ENCODE results near the gene NRXN3.
"Not testable (repeated sequence)": the region's sequence is repeated elsewhere in the genome, so short reads cannot be mapped to it uniquely, and the experiment has no call there.

Gene NRXN3

GRCh38 chr14:78417532-78417931 is 247.4 kb downstream of the NRXN3 start:
- H3K27ac ChIP-seq (ENCODE audit: low read depth, low read length): no peak overlapping the region
- no peak overlapping the region for H3K9ac ChIP-seq (ENCODE audit: low read length)
- H3K36me3 ChIP-seq (ENCODE audit: insufficient read depth, low read length): no peaks in the 10 kb centered on the region
- no peaks in the 10 kb centered on the region for H3K27me3 ChIP-seq (ENCODE audit: control insufficient read depth in 1 of 2, insufficient read depth in 2 of 2, low read length in 2 of 2)
- no peaks in the 10 kb centered on the region for H3K4me1 ChIP-seq (ENCODE audit: insufficient read depth, low read length)
- H3K4me3 ChIP-seq (ENCODE audit: low read depth in 1 of 2, low read length in 2 of 2): no peak overlapping the region
- no peaks in the 10 kb centered on the region for H3K9me3 ChIP-seq (ENCODE audit: low read length)

- Histone ChIP-seq H3K27me3 (ENCODE audit: control insufficient read depth in 1 of 2, insufficient read depth in 2 of 2, low read length in 2 of 2) (no peaks in the 10 kb centered on the region), H3K9me3 (ENCODE audit: low read length) (no peaks in the 10 kb centered on the region), H3K9ac (ENCODE audit: low read length) (no peak overlapping the region), H3K27ac (ENCODE audit: low read depth, low read length) (no peak overlapping the region), H3K4me1 (ENCODE audit: insufficient read depth, low read length) (no peaks in the 10 kb centered on the region), H3K36me3 (ENCODE audit: insufficient read depth, low read length) (no peaks in the 10 kb centered on the region), H3K4me3 (ENCODE audit: low read depth in 1 of 2, low read length in 2 of 2) (no peak overlapping the region)
These were observed 254.1 kb downstream of the NRXN3 start for GRCh38 chr14:78424311-78424710.

- Histone ChIP-seq H3K4me1 (ENCODE audit: insufficient read depth, low read length) (no peaks in the 10 kb centered on the region), H3K9me3 (ENCODE audit: low read length) (no peaks in the 10 kb centered on the region), H3K36me3 (ENCODE audit: insufficient read depth, low read length) (no peaks in the 10 kb centered on the region), H3K27me3 (ENCODE audit: control insufficient read depth in 1 of 2, insufficient read depth in 2 of 2, low read length in 2 of 2) (no peaks in the 10 kb centered on the region), H3K27ac (ENCODE audit: low read depth, low read length) (no peak overlapping the region), H3K9ac (ENCODE audit: low read length) (no peak overlapping the region), H3K4me3 (ENCODE audit: low read depth in 1 of 2, low read length in 2 of 2) (no peak overlapping the region)
These were observed 255.2 kb downstream of the NRXN3 start for GRCh38 chr14:78425330-78425729.

DNA sequence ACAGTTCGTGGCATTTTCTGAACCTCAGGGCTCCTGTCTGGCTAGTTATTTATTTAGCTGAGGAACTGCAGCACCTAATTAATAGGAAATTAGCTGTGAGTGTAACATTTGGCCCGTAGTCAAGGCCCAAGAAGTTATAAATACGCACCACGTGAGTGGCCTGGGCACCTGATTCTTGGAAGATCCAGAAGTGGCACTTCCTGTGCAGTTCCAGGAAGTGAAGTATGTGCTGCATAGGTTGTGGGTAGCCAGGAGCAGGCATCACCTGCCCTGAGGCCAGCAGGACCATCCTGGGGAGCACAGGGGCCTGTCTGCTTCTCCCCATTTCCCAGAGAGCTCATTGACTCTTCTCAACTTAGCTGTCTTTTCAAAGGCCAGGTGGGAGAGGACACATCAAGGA is 255.6 kb downstream of the NRXN3 start:
- no peak overlapping the region for H3K9ac ChIP-seq (ENCODE audit: low read length)
- no peaks in the 10 kb centered on the region for H3K36me3 ChIP-seq (ENCODE audit: insufficient read depth, low read length)
- H3K9me3 ChIP-seq (ENCODE audit: low read length): no peaks in the 10 kb centered on the region
- H3K27me3 ChIP-seq (ENCODE audit: control insufficient read depth in 1 of 2, insufficient read depth in 2 of 2, low read length in 2 of 2): no peaks in the 10 kb centered on the region
- H3K27ac ChIP-seq (ENCODE audit: low read depth, low read length): no peak overlapping the region
- no peak overlapping the region for H3K4me3 ChIP-seq (ENCODE audit: low read depth in 1 of 2, low read length in 2 of 2)
- no peaks in the 10 kb centered on the region for H3K4me1 ChIP-seq (ENCODE audit: insufficient read depth, low read length)

GRCh38 chr14:78432046-78432445 is 261.9 kb downstream of the NRXN3 start:
- Histone ChIP-seq H3K9ac (ENCODE audit: low read length) (no peak overlapping the region), H3K27me3 (ENCODE audit: control insufficient read depth in 1 of 2, insufficient read depth in 2 of 2, low read length in 2 of 2) (no peaks in the 10 kb centered on the region), H3K4me1 (ENCODE audit: insufficient read depth, low read length) (no peaks in the 10 kb centered on the region), H3K9me3 (ENCODE audit: low read length) (no peaks in the 10 kb centered on the region), H3K27ac (ENCODE audit: low read depth, low read length) (no peak overlapping the region), H3K4me3 (ENCODE audit: low read depth in 1 of 2, low read length in 2 of 2) (no peak overlapping the region), H3K36me3 (ENCODE audit: insufficient read depth, low read length) (no peaks in the 10 kb centered on the region)

DNA sequence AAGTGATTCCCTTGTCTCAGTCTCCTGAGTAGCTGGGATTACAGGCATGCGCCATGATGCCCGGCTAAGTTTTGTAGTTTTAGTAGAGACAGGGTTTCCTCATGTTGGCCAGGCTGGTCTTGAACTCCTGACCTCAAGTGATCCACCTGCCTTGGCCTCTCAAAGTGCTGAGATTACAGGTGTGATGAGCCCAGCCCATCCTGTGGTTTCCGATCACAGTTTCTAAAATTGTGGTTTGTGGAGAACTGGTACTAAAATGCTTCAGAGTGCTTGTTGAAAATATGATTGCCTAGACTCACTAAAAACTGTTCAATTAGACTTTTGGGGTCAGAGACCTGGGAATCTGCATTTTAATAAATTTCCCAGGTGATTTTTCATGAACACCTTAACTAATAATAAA is 267.3 kb downstream of the NRXN3 start:
- H3K4me3 ChIP-seq (ENCODE audit: low read depth in 1 of 2, low read length in 2 of 2); H3K9me3 ChIP-seq (ENCODE audit: low read length); H3K4me1 ChIP-seq (ENCODE audit: insufficient read depth, low read length); H3K9ac ChIP-seq (ENCODE audit: low read length); H3K36me3 ChIP-seq (ENCODE audit: insufficient read depth, low read length); H3K27ac ChIP-seq (ENCODE audit: low read depth, low read length); H3K27me3 ChIP-seq (ENCODE audit: control insufficient read depth in 1 of 2, insufficient read depth in 2 of 2, low read length in 2 of 2): not testable (repeated sequence)

- Histone ChIP-seq H3K9me3 (ENCODE audit: low read length) (no peaks in the 10 kb centered on the region), H3K4me1 (ENCODE audit: insufficient read depth, low read length) (no peaks in the 10 kb centered on the region)
These were observed 270.3 kb downstream of the NRXN3 start for GRCh38 chr14:78440356-78440894.

DNA sequence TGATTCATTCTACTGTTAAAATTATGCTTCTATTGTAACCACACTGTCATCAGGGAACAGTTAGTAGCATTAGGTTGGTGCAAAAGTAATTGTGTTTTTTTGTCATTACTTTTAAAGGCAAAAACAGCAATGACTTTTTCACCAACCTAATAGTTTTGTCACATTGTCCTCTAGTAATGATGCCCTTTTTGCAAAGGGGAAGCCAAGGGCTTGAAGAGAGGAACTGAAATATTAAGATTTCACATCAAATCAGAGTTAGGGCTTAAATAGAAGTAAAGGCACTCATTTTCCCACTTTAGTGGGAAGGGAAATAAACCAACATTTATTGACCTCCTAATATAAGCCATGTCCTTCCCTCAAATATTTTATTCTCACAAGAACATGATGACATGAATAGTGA is 273.7 kb downstream of the NRXN3 start:
- Histone ChIP-seq H3K4me1 (ENCODE audit: insufficient read depth, low read length) (no peaks in the 10 kb centered on the region), H3K36me3 (ENCODE audit: insufficient read depth, low read length) (no peaks in the 10 kb centered on the region), H3K27me3 (ENCODE audit: control insufficient read depth in 1 of 2, insufficient read depth in 2 of 2, low read length in 2 of 2) (peaks cover 0 to 4% of the 10 kb centered on the region in 2 donors), H3K4me3 (ENCODE audit: low read depth in 1 of 2, low read length in 2 of 2) (no peak overlapping the region), H3K9ac (ENCODE audit: low read length) (no peak overlapping the region), H3K27ac (ENCODE audit: low read depth, low read length) (no peak overlapping the region), H3K9me3 (ENCODE audit: low read length) (no peaks in the 10 kb centered on the region)

More at GRCh38 chr14:78440356-78440894, 270.3 kb downstream of the NRXN3 start:
- Histone ChIP-seq H3K9ac (ENCODE audit: low read length) (no peak overlapping the region), H3K27me3 (ENCODE audit: control insufficient read depth in 1 of 2, insufficient read depth in 2 of 2, low read length in 2 of 2) (no peaks in the 10 kb centered on the region), H3K36me3 (ENCODE audit: insufficient read depth, low read length) (no peaks in the 10 kb centered on the region), H3K27ac (ENCODE audit: low read depth, low read length) (no peak overlapping the region), H3K4me3 (ENCODE audit: low read depth in 1 of 2, low read length in 2 of 2) (no peak overlapping the region)

DNA sequence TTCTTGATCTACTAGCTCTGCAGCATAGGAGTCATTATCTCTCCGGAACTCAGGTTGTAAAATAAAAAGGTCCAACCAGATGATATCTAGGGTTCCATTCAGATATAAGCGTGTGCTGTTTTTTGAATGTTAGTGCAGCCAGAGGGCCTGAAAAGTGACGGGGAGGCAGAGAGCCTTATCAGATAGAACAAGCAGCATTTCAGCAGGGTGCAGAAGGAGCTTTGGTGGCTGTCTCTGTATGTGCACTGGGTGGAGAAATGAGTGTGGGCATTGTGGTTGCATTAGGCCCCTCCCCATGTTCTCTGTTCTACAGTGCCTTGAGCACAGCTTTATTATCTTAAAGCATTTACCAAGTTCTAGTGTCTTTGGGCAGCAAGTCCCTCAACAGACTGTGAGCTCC is 275.1 kb downstream of the NRXN3 start:
- H3K4me1 ChIP-seq (ENCODE audit: insufficient read depth, low read length): no peaks in the 10 kb centered on the region
- no peaks in the 10 kb centered on the region for H3K36me3 ChIP-seq (ENCODE audit: insufficient read depth, low read length)
- no peak overlapping the region for H3K4me3 ChIP-seq (ENCODE audit: low read depth in 1 of 2, low read length in 2 of 2)
- H3K27me3 ChIP-seq (ENCODE audit: control insufficient read depth in 1 of 2, insufficient read depth in 2 of 2, low read length in 2 of 2): peaks cover 0 to 4% of the 10 kb centered on the region in 2 donors
- no peak overlapping the region for H3K9ac ChIP-seq (ENCODE audit: low read length)
- H3K27ac ChIP-seq (ENCODE audit: low read depth, low read length): no peak overlapping the region
- no peaks in the 10 kb centered on the region for H3K9me3 ChIP-seq (ENCODE audit: low read length)

- Histone ChIP-seq H3K27ac (ENCODE audit: low read depth, low read length) (no peak overlapping the region), H3K4me1 (ENCODE audit: insufficient read depth, low read length) (no peaks in the 10 kb centered on the region), H3K4me3 (ENCODE audit: low read depth in 1 of 2, low read length in 2 of 2) (no peak overlapping the region), H3K36me3 (ENCODE audit: insufficient read depth, low read length) (no peaks in the 10 kb centered on the region), H3K27me3 (ENCODE audit: control insufficient read depth in 1 of 2, insufficient read depth in 2 of 2, low read length in 2 of 2) (peaks cover 0 to 4% of the 10 kb centered on the region in 2 donors), H3K9me3 (ENCODE audit: low read length) (no peaks in the 10 kb centered on the region), H3K9ac (ENCODE audit: low read length) (no peak overlapping the region)
These were observed 276.6 kb downstream of the NRXN3 start for GRCh38 chr14:78446807-78447206.

GRCh38 chr14:78448164-78449094 is 278.3 kb downstream of the NRXN3 start:
- H3K36me3 ChIP-seq (ENCODE audit: insufficient read depth, low read length): no peaks in the 10 kb centered on the region
- no peaks in the 10 kb centered on the region for H3K4me1 ChIP-seq (ENCODE audit: insufficient read depth, low read length)
- no peak overlapping the region for H3K9ac ChIP-seq (ENCODE audit: low read length)
- no peaks in the 10 kb centered on the region for H3K9me3 ChIP-seq (ENCODE audit: low read length)
- no peak overlapping the region for H3K4me3 ChIP-seq (ENCODE audit: low read depth in 1 of 2, low read length in 2 of 2)
- H3K27me3 ChIP-seq (ENCODE audit: control insufficient read depth in 1 of 2, insufficient read depth in 2 of 2, low read length in 2 of 2): peaks cover 0 to 4% of the 10 kb centered on the region in 2 donors
- H3K27ac ChIP-seq (ENCODE audit: low read depth, low read length): no peak overlapping the region

All from muscle layer of colon (tissue), 2 donors.